Cerebellar nuclear complex (tissue), 1 donor: Measurements from ENCODE around the gene PNO1.

Experiments
- DNase-seq, 2 experiments: peaks; one replicate each; lab custom pipeline; 2025; lab: John Stamatoyannopoulos, UW

Gene PNO1

GRCh38 chr2:68195096-68195495, 37.4 kb downstream of the PNO1 start:
- no peak for DNase-seq

- DNase-seq: no peak
These were observed 38.5 kb downstream of the PNO1 start for GRCh38 chr2:68196120-68196716.

GRCh38 chr2:68200157-68200787, 42.6 kb downstream of the PNO1 start:
- DNase-seq: no peak

GRCh38 chr2:68203587-68203986, 45.9 kb downstream of the PNO1 start:
- no peak for DNase-seq

GRCh38 chr2:68206793-68207192, 49.1 kb downstream of the PNO1 start:
- no peak for DNase-seq

GRCh38 chr2:68214381-68214780, 56.7 kb downstream of the PNO1 start:
- no peak for DNase-seq

GRCh38 chr2:68216454-68217310, 59.0 kb downstream of the PNO1 start:
- DNase-seq: no peak

GRCh38 chr2:68217729-68218128, 60.0 kb downstream of the PNO1 start:
- no peak for DNase-seq

- no peak for DNase-seq
These were observed 60.7 kb downstream of the PNO1 start for GRCh38 chr2:68218343-68218901.

GRCh38 chr2:68222287-68222686, 64.6 kb downstream of the PNO1 start:
- no peak for DNase-seq

GRCh38 chr2:68223419-68223818, 65.7 kb downstream of the PNO1 start:
- DNase-seq: no peak

- DNase-seq: no peak
These were observed 67.5 kb downstream of the PNO1 start for GRCh38 chr2:68225119-68225632.
